Daoy (cell line): ENCODE data around the gene EHMT2. TPM values are rescaled to one million over a fixed set of nuclear protein-coding genes. Genes with fewer than 3 reads are reported as not detected.
"Not testable (repeated sequence)": the region's sequence is repeated elsewhere in the genome, so short reads cannot be mapped to it uniquely, and the experiment has no call there.

Experiments used
- DNase-seq: peaks from one replicate; pipeline ENCODE4 v3.0.0-alpha.2; 2015; ENCODE audit warnings: low read depth
- total RNA-seq: library from RNA; depleted of rRNA; stranded (reverse); fragments of >200 nt; shearing (Covaris generic); gene quantifications from 2 replicates; pipeline ENCODE4 v1.2.3, GENCODE V29; 2014

The EHMT2 gene
- total RNA-seq, 1 experiment from 2014 or later: 80.6 TPM

GRCh38 chr6:31870385-31870921 is 27.0 kb downstream of the EHMT2 start:
- DNase-seq: no peak

GRCh38 chr6:31869343-31869742 is 28.2 kb downstream of the EHMT2 start:
- DNase-seq: no peak

- not testable (repeated sequence) for DNase-seq
These were observed 28.9 kb downstream of the EHMT2 start for GRCh38 chr6:31868658-31868971.

- DNase-seq: peak; percentile 50
These were observed 32.0 kb downstream of the EHMT2 start for GRCh38 chr6:31865205-31866118.

GRCh38 chr6:31864818-31865204 is 32.7 kb downstream of the EHMT2 start:
- DNase-seq: no peak

- not testable (repeated sequence) for DNase-seq
These were observed 33.4 kb downstream of the EHMT2 start for GRCh38 chr6:31864123-31864562.

GRCh38 chr6:31862344-31863235 is 34.9 kb downstream of the EHMT2 start, which contains the start of gene NEU1:
TSS of gene NEU1 (minus strand) at chr6:31862821. CDS start at chr6:31862776, 45 bp downstream.
- DNase-seq: peak; percentile 100

- DNase-seq: no peak
These were observed 35.6 kb downstream of the EHMT2 start for GRCh38 chr6:31861919-31862343.

- no peak for DNase-seq
These were observed 36.3 kb downstream of the EHMT2 start for GRCh38 chr6:31861150-31861549.

- DNase-seq: no peak
These were observed 37.1 kb downstream of the EHMT2 start for GRCh38 chr6:31860349-31860748.

GRCh38 chr6:31859923-31860322 is 37.6 kb downstream of the EHMT2 start:
- no peak for DNase-seq

GRCh38 chr6:31858707-31859106 is 38.8 kb downstream of the EHMT2 start:
- DNase-seq: no peak

- DNase-seq: not testable (repeated sequence)
These were observed 39.7 kb downstream of the EHMT2 start for GRCh38 chr6:31857774-31858173.

GRCh38 chr6:31851980-31852718 is 45.3 kb downstream of the EHMT2 start:
- not testable (repeated sequence) for DNase-seq

- DNase-seq: no peak
These were observed 46.0 kb downstream of the EHMT2 start for GRCh38 chr6:31851485-31851832.

- DNase-seq: no peak
These were observed 46.6 kb downstream of the EHMT2 start for GRCh38 chr6:31850765-31851484.

- DNase-seq: no peak
These were observed 50.1 kb downstream of the EHMT2 start for GRCh38 chr6:31847276-31847978.

- DNase-seq: no peak
These were observed 53.0 kb downstream of the EHMT2 start for GRCh38 chr6:31844507-31844906.

GRCh38 chr6:31842053-31842452 is 55.4 kb downstream of the EHMT2 start:
- no peak for DNase-seq

- not testable (repeated sequence) for DNase-seq
These were observed 57.7 kb downstream of the EHMT2 start for GRCh38 chr6:31839779-31840126.
